ENCODE measurements around the gene KRT5. TPM values are rescaled to one million over a fixed set of nuclear protein-coding genes. Genes with fewer than 3 reads are reported as not detected.
A peak's percentile ranks its signal among the peaks of the same experiment; 100 is the strongest.

KRT5 gene
- total RNA-seq, 2 donors from 2014 or later: 0.52 to 2.0 TPM

GRCh38 chr12:52539083-52539820 is 19.1 kb upstream of the KRT5 start:
- no peaks in the 10 kb centered on the region for H3K36me3 ChIP-seq (replicated peaks in 1 of 2; ENCODE audit: insufficient read depth in 1 of 2, low read depth in 2 of 2)
- intact Hi-C loops (cut with DNase I): no loop called here
- no peaks in the 10 kb centered on the region for H3K4me1 ChIP-seq
- no peak overlapping the region for H3K27ac ChIP-seq
- H3K9me3 ChIP-seq: no peaks in the 10 kb centered on the region
- DNase-seq: no peak
- no peak for TF ChIP-seq POLR2A (IDR thresholded peaks at IDR 0.05)
- TF ChIP-seq CTCF (IDR thresholded peaks at IDR 0.05): no peak
- H3K27me3 ChIP-seq: no peaks in the 10 kb centered on the region
- no peak overlapping the region for H3K4me3 ChIP-seq
- WGBS, 2 donors: 50 to 65% methylated on average over 5 of the region's 5 CpGs
- ATAC-seq: no peak

GRCh38 chr12:52537101-52537500 is 16.9 kb upstream of the KRT5 start:
- no peaks in the 10 kb centered on the region for H3K4me1 ChIP-seq
- no peak overlapping the region for H3K27ac ChIP-seq
- H3K27me3 ChIP-seq: no peaks in the 10 kb centered on the region
- no peaks in the 10 kb centered on the region for H3K9me3 ChIP-seq
- 51 to 63% methylated on average over 3 of the region's 3 CpGs for WGBS, 2 donors
- TF ChIP-seq POLR2A (IDR thresholded peaks at IDR 0.05): no peak
- no peak for TF ChIP-seq CTCF (IDR thresholded peaks at IDR 0.05)
- no peaks in the 10 kb centered on the region for H3K36me3 ChIP-seq (replicated peaks in 1 of 2; ENCODE audit: insufficient read depth in 1 of 2, low read depth in 2 of 2)
- DNase-seq (no peak), ATAC-seq (no peak)
- intact Hi-C loops (cut with DNase I): no loop called here
- H3K4me3 ChIP-seq: no peak overlapping the region

GRCh38 chr12:52535574-52535973 is 15.4 kb upstream of the KRT5 start:
- no peaks in the 10 kb centered on the region for H3K36me3 ChIP-seq (replicated peaks in 1 of 2; ENCODE audit: insufficient read depth in 1 of 2, low read depth in 2 of 2)
- H3K9me3 ChIP-seq: no peaks in the 10 kb centered on the region
- ATAC-seq: no peak
- H3K27ac ChIP-seq: no peak overlapping the region
- no peaks in the 10 kb centered on the region for H3K27me3 ChIP-seq
- WGBS, 2 donors: 33 to 50% methylated on average over 1 of the region's 1 CpG
- intact Hi-C loops (cut with DNase I): no loop called here
- no peak for TF ChIP-seq CTCF (IDR thresholded peaks at IDR 0.05)
- no peak for TF ChIP-seq POLR2A (IDR thresholded peaks at IDR 0.05)
- no peak for DNase-seq
- no peaks in the 10 kb centered on the region for H3K4me1 ChIP-seq
- H3K4me3 ChIP-seq: no peak overlapping the region

- Histone ChIP-seq H3K4me1 (no peaks in the 10 kb centered on the region), H3K27ac (no peak overlapping the region), H3K4me3 (no peak overlapping the region), H3K9me3 (no peaks in the 10 kb centered on the region), H3K27me3 (no peaks in the 10 kb centered on the region), H3K36me3 (replicated peaks in 1 of 2; ENCODE audit: insufficient read depth in 1 of 2, low read depth in 2 of 2) (no peaks in the 10 kb centered on the region)
- intact Hi-C loops (cut with DNase I): no loop called here
- DNase-seq: no peak
- WGBS, 2 donors: 60 to 85% methylated on average over 5 of the region's 5 CpGs
- peak in 1 of 7 experiments; percentile 26 for TF ChIP-seq CTCF (IDR thresholded peaks at IDR 0.05)
- no peak for TF ChIP-seq POLR2A (IDR thresholded peaks at IDR 0.05)
- ATAC-seq: no peak
These were observed 14.3 kb upstream of the KRT5 start for GRCh38 chr12:52534482-52534881.

Measured in body of pancreas (tissue), 4 donors.